C4-2B (cell line): Measurements from ENCODE around the gene ZNF398.

ENCODE experiments used
- CTCF ChIP-seq: fragments of 450-650 bp; conservative IDR thresholded peaks from 2 replicates; pipeline ENCODE4 v1.5.1; 2017; ENCODE audit warnings: mild to moderate bottlenecking
- ZFX ChIP-seq: fragments of 450-650 bp; IDR thresholded peaks from 2 replicates; pipeline ENCODE4 v1.6.1; 2017

- TF ChIP-seq CTCF (no peak), ZFX (no peak)
These were observed 78.4 kb downstream of the ZNF398 start for GRCh38 chr7:149225656-149226055.
